ENCODE measurements around the gene PRDX3. TPM values are rescaled to one million over a fixed set of nuclear protein-coding genes. Genes with fewer than 3 reads are reported as not detected.

PRDX3 gene
- total RNA-seq, 3 donors from 2014 or later, result 154 to 165 (median 164) TPM

DNA sequence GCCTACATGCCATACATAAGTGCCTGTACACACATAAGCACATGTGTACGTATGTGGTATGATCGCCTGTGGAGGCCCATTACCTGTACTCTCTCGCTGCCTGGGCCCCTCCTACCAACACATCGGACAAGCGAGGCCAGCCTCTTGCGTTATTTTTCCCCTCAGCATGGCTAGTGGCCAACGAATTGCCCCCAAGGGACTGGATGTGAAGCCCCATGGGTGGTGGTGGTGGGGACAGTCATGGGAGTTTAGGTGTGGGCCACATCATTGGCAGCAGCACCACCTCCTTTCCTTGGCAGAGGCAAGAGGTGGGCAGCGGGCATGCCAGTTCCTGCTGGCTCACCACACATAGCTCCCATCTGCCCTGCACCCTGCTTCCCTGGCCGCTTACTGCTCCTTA, 38.8 kb upstream of the PRDX3 start:
- no peaks in the 10 kb centered on the region for H3K9me3 ChIP-seq
- no peaks in the 10 kb centered on the region for H3K27me3 ChIP-seq
- no peak for DNase-seq (ENCODE audit: low spot score in 2 of 2)
- TF ChIP-seq POLR2A (IDR thresholded peaks at IDR 0.05) (no peak), CTCF (IDR thresholded peaks at IDR 0.05) (no peak), POLR2AphosphoS5 (IDR thresholded peaks at IDR 0.05) (no peak)
- H3K36me3 ChIP-seq, result no peaks in the 10 kb centered on the region
- H3K4me1 ChIP-seq, result no peaks in the 10 kb centered on the region
- no peak overlapping the region for H3K4me3 ChIP-seq
- intact Hi-C loops (cut with DNase I; ENCODE audit: low total_unique reads), result no loop called here
- H3K27ac ChIP-seq, result peak overlapping the region in 1 of 2 donors; percentile 25

GRCh38 chr10:119216127-119216526, 37.5 kb upstream of the PRDX3 start:
- Histone ChIP-seq H3K4me1 (no peaks in the 10 kb centered on the region), H3K4me3 (no peak overlapping the region), H3K27ac (peak overlapping the region in 1 of 2 donors; percentile 7), H3K27me3 (no peaks in the 10 kb centered on the region), H3K9me3 (no peaks in the 10 kb centered on the region), H3K36me3 (no peaks in the 10 kb centered on the region)
- intact Hi-C loops (cut with DNase I; ENCODE audit: low total_unique reads), result no loop called here
- no peak for TF ChIP-seq POLR2AphosphoS5 (IDR thresholded peaks at IDR 0.05)
- no peak for TF ChIP-seq POLR2A (IDR thresholded peaks at IDR 0.05)
- TF ChIP-seq CTCF (IDR thresholded peaks at IDR 0.05), result no peak
- no peak for DNase-seq (ENCODE audit: low spot score in 2 of 2)

GRCh38 chr10:119215371-119215770, 36.8 kb upstream of the PRDX3 start:
- Histone ChIP-seq H3K27me3 (no peaks in the 10 kb centered on the region), H3K4me1 (no peaks in the 10 kb centered on the region), H3K4me3 (no peak overlapping the region), H3K36me3 (no peaks in the 10 kb centered on the region), H3K9me3 (no peaks in the 10 kb centered on the region), H3K27ac (no peak overlapping the region)
- TF ChIP-seq POLR2A (IDR thresholded peaks at IDR 0.05) (no peak), CTCF (IDR thresholded peaks at IDR 0.05) (no peak), POLR2AphosphoS5 (IDR thresholded peaks at IDR 0.05) (no peak)
- no peak for DNase-seq (ENCODE audit: low spot score in 2 of 2)
- intact Hi-C loops (cut with DNase I; ENCODE audit: low total_unique reads), result no loop called here

DNA sequence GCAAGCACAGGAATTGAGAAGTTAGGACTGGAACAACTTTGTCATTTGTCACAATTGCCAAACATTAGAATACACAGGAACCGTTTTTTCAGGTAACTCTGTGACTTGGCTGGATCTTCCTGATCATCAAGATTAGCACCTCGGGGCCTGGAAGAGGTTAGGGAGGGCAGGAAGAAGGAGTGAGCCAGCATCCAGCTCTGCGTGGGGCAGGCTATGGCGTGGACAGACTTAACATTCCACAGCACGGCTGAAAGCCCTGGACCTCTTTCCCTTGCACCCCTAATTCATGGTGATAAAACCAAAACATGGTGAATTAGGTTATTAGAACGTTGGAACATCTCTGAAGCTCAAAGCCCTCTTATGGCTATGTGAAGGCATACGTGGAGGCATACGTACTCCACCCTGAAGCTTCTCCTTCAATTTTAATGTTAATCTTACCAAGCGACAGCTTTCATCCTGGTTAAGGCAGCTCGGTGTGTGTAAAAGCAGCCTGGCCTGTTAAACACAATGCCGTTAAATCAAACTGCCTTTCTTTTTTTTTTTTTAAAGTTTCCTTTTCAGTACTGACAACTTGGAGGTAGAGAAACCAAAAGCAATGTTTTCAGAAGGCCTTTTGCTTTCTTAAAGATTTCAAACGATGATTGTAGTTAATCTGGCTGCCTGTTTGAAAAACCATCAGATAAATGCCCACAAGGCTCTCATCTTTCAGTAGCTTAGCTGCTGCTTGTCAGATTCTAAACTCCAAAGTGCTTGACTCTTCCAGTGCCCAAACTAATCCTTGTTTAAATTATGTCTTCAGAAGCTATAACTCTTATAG, 33.2 kb upstream of the PRDX3 start:
- Histone ChIP-seq H3K9me3 (no peaks in the 10 kb centered on the region), H3K27me3 (no peaks in the 10 kb centered on the region), H3K4me1 (peaks cover 0 to 6% of the 10 kb centered on the region in 2 donors), H3K36me3 (no peaks in the 10 kb centered on the region), H3K27ac (peak overlapping the region; percentile 61 to 73), H3K4me3 (peak overlapping the region in 1 of 3 donors; percentile 23)
- no peak for DNase-seq (ENCODE audit: low spot score in 2 of 2)
- intact Hi-C loops (cut with DNase I; ENCODE audit: low total_unique reads), result no loop called here
- TF ChIP-seq POLR2A (IDR thresholded peaks at IDR 0.05), result no peak
- no peak for TF ChIP-seq CTCF (IDR thresholded peaks at IDR 0.05)
- no peak for TF ChIP-seq POLR2AphosphoS5 (IDR thresholded peaks at IDR 0.05)

DNA sequence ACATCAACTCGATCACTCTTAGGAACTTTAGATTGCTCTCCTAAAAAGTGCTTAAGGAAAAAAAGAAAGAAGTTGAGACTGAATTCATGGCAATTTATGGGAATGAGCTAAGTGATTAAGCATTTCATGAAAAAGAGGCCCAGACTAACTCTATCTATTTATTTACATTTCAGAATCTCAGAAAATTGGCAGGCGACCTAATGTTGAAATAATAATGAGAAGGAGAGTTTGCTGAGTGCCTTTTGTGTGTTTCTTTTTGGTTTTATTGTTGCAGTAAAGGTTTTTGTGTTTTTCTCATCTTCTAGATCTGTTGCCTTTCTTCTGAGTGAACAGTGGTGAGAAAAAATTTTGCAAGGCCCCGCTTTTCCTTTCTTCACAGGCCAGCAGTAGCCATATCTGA, 32.6 kb upstream of the PRDX3 start:
- no peaks in the 10 kb centered on the region for H3K27me3 ChIP-seq
- intact Hi-C loops (cut with DNase I; ENCODE audit: low total_unique reads), result no loop called here
- DNase-seq (ENCODE audit: low spot score in 2 of 2), result no peak
- H3K36me3 ChIP-seq, result no peaks in the 10 kb centered on the region
- peak overlapping the region; percentile 61 to 73 for H3K27ac ChIP-seq
- no peaks in the 10 kb centered on the region for H3K9me3 ChIP-seq
- H3K4me1 ChIP-seq, result peaks cover 2 to 9% of the 10 kb centered on the region in 2 donors
- no peak overlapping the region for H3K4me3 ChIP-seq
- no peak for TF ChIP-seq POLR2A (IDR thresholded peaks at IDR 0.05)
- no peak for TF ChIP-seq POLR2AphosphoS5 (IDR thresholded peaks at IDR 0.05)
- TF ChIP-seq CTCF (IDR thresholded peaks at IDR 0.05), result no peak

Measured in breast epithelium (tissue), 4 donors.